ENCODE results near the gene NDNF.

Gene NDNF, protein sequence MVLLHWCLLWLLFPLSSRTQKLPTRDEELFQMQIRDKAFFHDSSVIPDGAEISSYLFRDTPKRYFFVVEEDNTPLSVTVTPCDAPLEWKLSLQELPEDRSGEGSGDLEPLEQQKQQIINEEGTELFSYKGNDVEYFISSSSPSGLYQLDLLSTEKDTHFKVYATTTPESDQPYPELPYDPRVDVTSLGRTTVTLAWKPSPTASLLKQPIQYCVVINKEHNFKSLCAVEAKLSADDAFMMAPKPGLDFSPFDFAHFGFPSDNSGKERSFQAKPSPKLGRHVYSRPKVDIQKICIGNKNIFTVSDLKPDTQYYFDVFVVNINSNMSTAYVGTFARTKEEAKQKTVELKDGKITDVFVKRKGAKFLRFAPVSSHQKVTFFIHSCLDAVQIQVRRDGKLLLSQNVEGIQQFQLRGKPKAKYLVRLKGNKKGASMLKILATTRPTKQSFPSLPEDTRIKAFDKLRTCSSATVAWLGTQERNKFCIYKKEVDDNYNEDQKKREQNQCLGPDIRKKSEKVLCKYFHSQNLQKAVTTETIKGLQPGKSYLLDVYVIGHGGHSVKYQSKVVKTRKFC

DNA sequence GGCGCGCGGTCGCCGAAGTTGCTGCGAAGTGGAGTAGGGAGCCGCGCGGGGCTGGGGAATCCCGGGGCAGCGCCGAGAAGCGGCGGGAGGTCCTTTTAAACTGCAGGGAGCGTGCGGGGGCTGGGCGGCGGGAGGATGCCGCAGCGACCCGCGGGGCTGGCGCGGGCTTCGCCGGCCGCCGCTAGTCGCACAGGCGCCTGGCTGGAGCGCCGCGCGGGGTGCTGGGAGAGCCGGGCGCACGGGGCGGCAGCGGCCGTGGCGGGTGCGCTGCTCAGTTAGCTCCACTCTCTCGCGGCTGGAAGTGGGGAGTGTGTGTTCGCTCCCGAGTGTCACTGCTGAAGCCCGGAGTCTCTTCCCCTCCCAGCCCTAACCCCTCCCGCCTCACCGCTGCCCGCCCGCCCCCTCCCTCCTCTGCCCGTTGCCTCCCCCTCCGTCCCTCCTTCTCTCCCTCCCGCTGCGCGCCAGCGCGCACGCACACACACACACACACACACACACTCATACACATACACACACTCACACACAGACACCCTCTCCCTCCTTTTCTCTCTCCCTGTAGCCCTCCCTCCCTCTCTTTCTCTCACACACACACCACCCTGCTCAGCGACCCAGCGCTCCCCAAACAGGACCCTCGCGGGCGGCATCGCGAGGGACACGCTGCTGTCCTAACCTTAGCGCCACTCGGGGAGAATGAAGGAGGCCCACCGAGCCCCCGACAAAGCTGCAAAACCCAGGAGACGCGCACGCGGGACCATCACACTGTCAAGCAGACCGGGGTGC is at the start of gene NDNF:
Gene NDNF, minus strand, starts transcription at position 312 of the 780 bp plus-strand sequence. CDS start 26,698 bp downstream, outside the sequence.
- Histone ChIP-seq H2AFZ (ENCODE audit: low read length) (no peak within 1 kb of the TSS), H3K36me3 (ENCODE audit: insufficient read depth, low read length) (no peaks in the 10 kb centered on the region), H3K4me1 (ENCODE audit: insufficient read depth, low read length, poor library complexity, severe bottlenecking) (no peaks in the 10 kb centered on the region), H3K9me2 (replicated peaks; ENCODE audit: low read depth, low read length) (no peaks in the 10 kb centered on the region), H3K27me3 (ENCODE audit: insufficient read depth, low read length, poor library complexity, severe bottlenecking) (peaks cover 3% of the 10 kb centered on the region), H3K9ac (ENCODE audit: low read depth, low read length, poor library complexity, severe bottlenecking) (no peak within 1 kb of the TSS), H3K79me2 (ENCODE audit: insufficient read depth, low read length) (no peaks in the 10 kb centered on the region), H3F3A (ENCODE audit: low read depth) (no peaks in the 10 kb centered on the region), H3K4me3 (ENCODE audit: low read length, poor library complexity, severe bottlenecking) (no peak within 1 kb of the TSS), H3K9me3 (ENCODE audit: insufficient read depth, low read depth, low read length) (no peaks in the 10 kb centered on the region), H3K4me2 (ENCODE audit: low read depth, low read length, poor library complexity, severe bottlenecking) (no peak within 1 kb of the TSS), H4K20me1 (ENCODE audit: insufficient read depth, low read length, poor library complexity, severe bottlenecking) (no peaks in the 10 kb centered on the region)
- no peak for TF ChIP-seq EZH2phosphoT487 (IDR thresholded peaks at IDR 0.05; ENCODE audit: borderline replicate concordance)
- TF ChIP-seq, protein P1, sequence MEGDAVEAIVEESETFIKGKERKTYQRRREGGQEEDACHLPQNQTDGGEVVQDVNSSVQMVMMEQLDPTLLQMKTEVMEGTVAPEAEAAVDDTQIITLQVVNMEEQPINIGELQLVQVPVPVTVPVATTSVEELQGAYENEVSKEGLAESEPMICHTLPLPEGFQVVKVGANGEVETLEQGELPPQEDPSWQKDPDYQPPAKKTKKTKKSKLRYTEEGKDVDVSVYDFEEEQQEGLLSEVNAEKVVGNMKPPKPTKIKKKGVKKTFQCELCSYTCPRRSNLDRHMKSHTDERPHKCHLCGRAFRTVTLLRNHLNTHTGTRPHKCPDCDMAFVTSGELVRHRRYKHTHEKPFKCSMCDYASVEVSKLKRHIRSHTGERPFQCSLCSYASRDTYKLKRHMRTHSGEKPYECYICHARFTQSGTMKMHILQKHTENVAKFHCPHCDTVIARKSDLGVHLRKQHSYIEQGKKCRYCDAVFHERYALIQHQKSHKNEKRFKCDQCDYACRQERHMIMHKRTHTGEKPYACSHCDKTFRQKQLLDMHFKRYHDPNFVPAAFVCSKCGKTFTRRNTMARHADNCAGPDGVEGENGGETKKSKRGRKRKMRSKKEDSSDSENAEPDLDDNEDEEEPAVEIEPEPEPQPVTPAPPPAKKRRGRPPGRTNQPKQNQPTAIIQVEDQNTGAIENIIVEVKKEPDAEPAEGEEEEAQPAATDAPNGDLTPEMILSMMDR (conservative IDR thresholded peaks at IDR 0.05; ENCODE audit: low read length), result no peak

GRCh38 chr4:121119715-121120114 is 47.4 kb upstream of the NDNF start:
- no peaks in the 10 kb centered on the region for H3K9me2 ChIP-seq (replicated peaks; ENCODE audit: low read depth, low read length)
- H3K4me2 ChIP-seq (ENCODE audit: low read depth, low read length, poor library complexity, severe bottlenecking), result no peak overlapping the region
- no peaks in the 10 kb centered on the region for H3K79me2 ChIP-seq (ENCODE audit: insufficient read depth, low read length)
- no peaks in the 10 kb centered on the region for H3K27me3 ChIP-seq (ENCODE audit: insufficient read depth, low read length, poor library complexity, severe bottlenecking)
- no peak overlapping the region for H2AFZ ChIP-seq (ENCODE audit: low read length)
- H3K9me3 ChIP-seq (ENCODE audit: insufficient read depth, low read depth, low read length), result no peaks in the 10 kb centered on the region
- no peaks in the 10 kb centered on the region for H3K4me1 ChIP-seq (ENCODE audit: insufficient read depth, low read length, poor library complexity, severe bottlenecking)
- TF ChIP-seq, protein P1 (conservative IDR thresholded peaks at IDR 0.05; ENCODE audit: low read length), result no peak
- no peak for TF ChIP-seq EZH2phosphoT487 (IDR thresholded peaks at IDR 0.05; ENCODE audit: borderline replicate concordance)
- no peaks in the 10 kb centered on the region for H3K36me3 ChIP-seq (ENCODE audit: insufficient read depth, low read length)
- no peak overlapping the region for H3K9ac ChIP-seq (ENCODE audit: low read depth, low read length, poor library complexity, severe bottlenecking)
- no peaks in the 10 kb centered on the region for H4K20me1 ChIP-seq (ENCODE audit: insufficient read depth, low read length, poor library complexity, severe bottlenecking)
- no peaks in the 10 kb centered on the region for H3F3A ChIP-seq (ENCODE audit: low read depth)
- H3K4me3 ChIP-seq (ENCODE audit: low read length, poor library complexity, severe bottlenecking), result no peak overlapping the region

DNA sequence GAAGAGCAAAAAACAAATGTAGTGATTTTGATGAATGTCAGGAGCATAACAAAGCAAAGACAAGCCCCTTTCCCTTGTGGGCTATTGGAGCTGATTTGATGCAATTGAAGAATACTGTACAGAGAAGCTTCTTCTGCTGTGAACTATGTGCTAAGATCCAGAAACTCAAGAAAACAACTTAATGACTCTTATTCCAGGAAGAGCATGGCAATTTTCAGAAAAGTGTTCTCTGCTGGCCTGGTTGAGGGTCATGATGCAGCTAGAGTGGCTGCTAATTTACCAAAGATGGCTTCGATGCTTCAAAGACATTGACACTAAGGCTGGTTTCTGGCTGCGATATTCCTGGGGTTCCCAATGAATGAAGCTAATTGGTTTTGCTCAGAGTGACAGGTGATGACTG is 46.0 kb upstream of the NDNF start:
- Histone ChIP-seq H2AFZ (ENCODE audit: low read length) (no peak overlapping the region), H3K79me2 (ENCODE audit: insufficient read depth, low read length) (no peaks in the 10 kb centered on the region)

More for the DNA sequence above, 46.0 kb upstream of the NDNF start:
- Histone ChIP-seq H3K9me3 (ENCODE audit: insufficient read depth, low read depth, low read length) (no peaks in the 10 kb centered on the region), H4K20me1 (ENCODE audit: insufficient read depth, low read length, poor library complexity, severe bottlenecking) (no peaks in the 10 kb centered on the region), H3K4me1 (ENCODE audit: insufficient read depth, low read length, poor library complexity, severe bottlenecking) (no peaks in the 10 kb centered on the region), H3K36me3 (ENCODE audit: insufficient read depth, low read length) (no peaks in the 10 kb centered on the region), H3K9me2 (replicated peaks; ENCODE audit: low read depth, low read length) (no peaks in the 10 kb centered on the region), H3K4me2 (ENCODE audit: low read depth, low read length, poor library complexity, severe bottlenecking) (no peak overlapping the region), H3F3A (ENCODE audit: low read depth) (no peaks in the 10 kb centered on the region), H3K27me3 (ENCODE audit: insufficient read depth, low read length, poor library complexity, severe bottlenecking) (no peaks in the 10 kb centered on the region), H3K9ac (ENCODE audit: low read depth, low read length, poor library complexity, severe bottlenecking) (no peak overlapping the region), H3K4me3 (ENCODE audit: low read length, poor library complexity, severe bottlenecking) (no peak overlapping the region)
- TF ChIP-seq, protein P1 (conservative IDR thresholded peaks at IDR 0.05; ENCODE audit: low read length), result no peak
- no peak for TF ChIP-seq EZH2phosphoT487 (IDR thresholded peaks at IDR 0.05; ENCODE audit: borderline replicate concordance)

Measured in Loucy (cell line).